OCI-LY1 (cell line): ENCODE measurements around the gene ERBB4.
"Not testable (repeated sequence)": the region's sequence is repeated elsewhere in the genome, so short reads cannot be mapped to it uniquely, and the experiment has no call there.

Source experiments
- H2AFZ ChIP-seq: fragments of 200-600 bp; sonication (generic), shearing (Covaris generic); 2 replicates; pipeline ENCODE4 v1.6.0; 2014; ENCODE audit warnings: antibody characterized with exemption, mild to moderate bottlenecking, low read length
- H3F3A ChIP-seq: fragments of 200-600 bp; sonication (generic), shearing (Covaris generic); 2 replicates; pipeline ENCODE4 v1.6.0; 2014; ENCODE audit warnings: mild to moderate bottlenecking, antibody characterized with exemption, low read length, moderate library complexity; ENCODE audit not compliant: insufficient read depth
- H3K27ac ChIP-seq: fragments of 200-600 bp; sonication (generic); 2 replicates; pipeline ENCODE4 v1.5.1; 2014; ENCODE audit warnings: low read length, mixed run types, mild to moderate bottlenecking, low read depth; ENCODE audit not compliant: poor library complexity, severe bottlenecking
- H3K27me3 ChIP-seq: fragments of 200-600 bp; sonication (generic); 2 replicates; pipeline ENCODE4 v1.6.0; 2014; ENCODE audit warnings: antibody characterized with exemption, mild to moderate bottlenecking, low read length, moderate library complexity; ENCODE audit not compliant: insufficient read depth
- H3K36me3 ChIP-seq: fragments of 200-600 bp; sonication (generic); 2 replicates; pipeline ENCODE4 v1.6.1; 2014; ENCODE audit warnings: mild to moderate bottlenecking, antibody characterized with exemption, low read length, moderate library complexity, mixed read lengths; ENCODE audit not compliant: insufficient read depth
- H3K4me1 ChIP-seq: fragments of 200-600 bp; sonication (generic); 2 replicates; pipeline ENCODE4 v1.5.1; 2014; ENCODE audit warnings: mild to moderate bottlenecking, low read length, moderate library complexity; ENCODE audit not compliant: insufficient read depth, severe bottlenecking
- H3K4me2 ChIP-seq: fragments of 200-600 bp; sonication (generic), shearing (Covaris generic); 2 replicates; pipeline ENCODE4 v1.6.1; 2014; ENCODE audit warnings: low read length
- H3K4me3 ChIP-seq: fragments of 200-600 bp; sonication (generic); 2 replicates; pipeline ENCODE4 v1.5.1; 2014; ENCODE audit warnings: low read length, low read depth, mild to moderate bottlenecking, mixed read lengths; ENCODE audit not compliant: poor library complexity, severe bottlenecking
- H3K79me2 ChIP-seq: fragments of 200-600 bp; shearing (Covaris generic); 2 replicates; pipeline ENCODE4 v1.6.1; 2016; ENCODE audit warnings: mixed run types, low read length, mixed read lengths; ENCODE audit not compliant: insufficient read depth
- H3K9ac ChIP-seq: fragments of 200-600 bp; sonication (generic), shearing (Covaris generic); 2 replicates; pipeline ENCODE4 v1.6.1; 2014; ENCODE audit warnings: mild to moderate bottlenecking, low read length, mixed read lengths
- H3K9me2 ChIP-seq: fragments of 200-600 bp; sonication (generic), shearing (Covaris generic); 2 replicates; pipeline ENCODE4 v1.6.1; 2014; ENCODE audit warnings: low read depth, mild to moderate bottlenecking, low read length, mixed read lengths
- H3K9me3 ChIP-seq: fragments of 200-600 bp; shearing (Covaris generic); 2 replicates; pipeline ENCODE4 v1.6.1; 2014; ENCODE audit warnings: low read length, mixed read lengths
- H4K20me1 ChIP-seq: fragments of 200-600 bp; sonication (generic), shearing (Covaris generic); 2 replicates; pipeline ENCODE4 v1.6.0; 2016; ENCODE audit warnings: mild to moderate bottlenecking, low read length; ENCODE audit not compliant: insufficient read depth
- EZH2 ChIP-seq: fragments of 200-600 bp; sonication (generic), shearing (Covaris generic); IDR thresholded peaks from 2 replicates; pipeline ENCODE4 v1.8.0; 2017; ENCODE audit warnings: borderline replicate concordance, mixed run types, mild to moderate bottlenecking, antibody characterized with exemption, low read length, moderate library complexity, mixed read lengths
- TF ChIP-seq, protein P1 (sequence below): fragments of 200-600 bp; sonication (generic), shearing (Covaris generic); IDR thresholded peaks from 2 replicates; pipeline ENCODE4 v1.5.1; 2017; ENCODE audit warnings: mild to moderate bottlenecking, antibody characterized with exemption, low read length, moderate library complexity, mixed read lengths

Gene ERBB4

DNA sequence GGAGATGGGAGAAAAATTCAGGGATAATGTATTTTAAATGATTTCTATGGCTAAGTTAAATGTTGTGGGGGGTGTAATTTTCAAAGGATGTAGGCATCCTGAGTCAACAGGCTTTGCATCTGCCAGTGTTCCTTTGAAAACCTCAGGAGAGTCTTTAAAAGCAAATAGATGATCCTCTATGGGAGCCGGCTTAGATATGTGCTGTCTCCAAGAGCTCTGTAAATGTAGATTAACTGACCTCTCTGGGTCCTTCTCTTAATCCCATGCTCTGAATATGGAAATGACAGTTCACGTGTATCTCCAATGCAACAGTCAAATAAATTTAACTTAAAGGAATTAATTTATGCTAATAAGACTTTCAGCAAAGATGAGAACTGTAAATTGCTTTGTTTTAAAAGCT is 292.7 kb downstream of the ERBB4 start:
- TF ChIP-seq EZH2 = no peak
- TF ChIP-seq, protein P1, sequence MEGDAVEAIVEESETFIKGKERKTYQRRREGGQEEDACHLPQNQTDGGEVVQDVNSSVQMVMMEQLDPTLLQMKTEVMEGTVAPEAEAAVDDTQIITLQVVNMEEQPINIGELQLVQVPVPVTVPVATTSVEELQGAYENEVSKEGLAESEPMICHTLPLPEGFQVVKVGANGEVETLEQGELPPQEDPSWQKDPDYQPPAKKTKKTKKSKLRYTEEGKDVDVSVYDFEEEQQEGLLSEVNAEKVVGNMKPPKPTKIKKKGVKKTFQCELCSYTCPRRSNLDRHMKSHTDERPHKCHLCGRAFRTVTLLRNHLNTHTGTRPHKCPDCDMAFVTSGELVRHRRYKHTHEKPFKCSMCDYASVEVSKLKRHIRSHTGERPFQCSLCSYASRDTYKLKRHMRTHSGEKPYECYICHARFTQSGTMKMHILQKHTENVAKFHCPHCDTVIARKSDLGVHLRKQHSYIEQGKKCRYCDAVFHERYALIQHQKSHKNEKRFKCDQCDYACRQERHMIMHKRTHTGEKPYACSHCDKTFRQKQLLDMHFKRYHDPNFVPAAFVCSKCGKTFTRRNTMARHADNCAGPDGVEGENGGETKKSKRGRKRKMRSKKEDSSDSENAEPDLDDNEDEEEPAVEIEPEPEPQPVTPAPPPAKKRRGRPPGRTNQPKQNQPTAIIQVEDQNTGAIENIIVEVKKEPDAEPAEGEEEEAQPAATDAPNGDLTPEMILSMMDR = no peak
- no peak overlapping the region for H2AFZ ChIP-seq

DNA sequence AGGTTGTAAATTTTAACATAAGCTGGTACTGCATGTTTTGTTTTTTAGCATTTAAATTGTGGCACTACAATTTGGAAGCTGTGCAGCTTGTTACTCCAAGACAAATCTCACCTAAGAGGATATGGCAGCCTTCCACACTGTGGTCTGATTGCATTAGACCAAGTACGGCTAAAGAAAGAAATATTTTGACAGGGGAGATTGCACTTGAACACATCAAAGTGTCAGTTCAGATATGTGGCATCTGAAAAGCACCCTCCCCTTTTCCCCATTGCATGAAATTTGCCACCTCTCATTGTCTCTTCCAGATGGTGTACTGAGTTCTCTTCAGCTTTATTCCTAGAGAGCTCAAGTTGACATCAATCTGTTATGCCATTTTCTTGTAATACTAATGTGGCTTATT is 295.9 kb downstream of the ERBB4 start:
- no peaks in the 10 kb centered on the region for H3K9me3 ChIP-seq
- H3K4me1 ChIP-seq = no peaks in the 10 kb centered on the region
- no peaks in the 10 kb centered on the region for H3K27me3 ChIP-seq
- no peaks in the 10 kb centered on the region for H3K36me3 ChIP-seq
- H4K20me1 ChIP-seq = no peaks in the 10 kb centered on the region
- H3K9ac ChIP-seq = no peak overlapping the region
- no peak overlapping the region for H3K4me3 ChIP-seq
- no peaks in the 10 kb centered on the region for H3K79me2 ChIP-seq
- no peak overlapping the region for H2AFZ ChIP-seq
- H3F3A ChIP-seq = no peaks in the 10 kb centered on the region
- no peak overlapping the region for H3K4me2 ChIP-seq
- no peak for TF ChIP-seq EZH2
- TF ChIP-seq, protein P1 = no peak
- H3K9me2 ChIP-seq = no peaks in the 10 kb centered on the region
- H3K27ac ChIP-seq = no peak overlapping the region

More for the DNA sequence above, 292.7 kb downstream of the ERBB4 start:
- H3K27ac ChIP-seq = no peak overlapping the region
- H3K4me3 ChIP-seq = no peak overlapping the region
- no peaks in the 10 kb centered on the region for H3K4me1 ChIP-seq
- H3K9ac ChIP-seq = no peak overlapping the region
- no peaks in the 10 kb centered on the region for H3K79me2 ChIP-seq
- no peaks in the 10 kb centered on the region for H3K9me2 ChIP-seq
- H3F3A ChIP-seq = no peaks in the 10 kb centered on the region
- H4K20me1 ChIP-seq = no peaks in the 10 kb centered on the region
- no peak overlapping the region for H3K4me2 ChIP-seq
- no peaks in the 10 kb centered on the region for H3K9me3 ChIP-seq
- no peaks in the 10 kb centered on the region for H3K27me3 ChIP-seq
- H3K36me3 ChIP-seq = no peaks in the 10 kb centered on the region

DNA sequence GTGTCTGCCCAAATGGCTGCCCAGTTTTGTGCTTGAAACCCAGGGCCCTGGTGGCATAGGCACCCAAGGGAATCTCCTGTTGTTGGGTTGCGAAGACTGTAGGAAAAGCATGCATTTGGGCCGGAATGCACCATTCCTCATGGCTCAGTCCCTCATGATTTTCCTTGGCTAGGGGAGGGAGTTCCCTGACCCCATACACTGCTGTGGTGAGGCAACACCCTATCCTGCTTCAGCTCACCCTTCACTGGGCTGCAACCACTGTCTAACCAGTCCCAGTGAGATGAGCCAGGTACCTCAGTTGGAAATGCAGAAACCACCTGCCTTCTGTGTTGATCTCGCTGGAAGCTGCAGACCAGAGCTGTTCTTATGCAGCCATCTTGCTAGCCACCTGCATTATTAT is 300.4 kb downstream of the ERBB4 start:
- H3K27ac ChIP-seq, H3F3A ChIP-seq, H3K27me3 ChIP-seq, H2AFZ ChIP-seq, H3K4me3 ChIP-seq, H3K9me2 ChIP-seq, H4K20me1 ChIP-seq, H3K79me2 ChIP-seq, H3K36me3 ChIP-seq, H3K9ac ChIP-seq, H3K4me1 ChIP-seq, H3K4me2 ChIP-seq, H3K9me3 ChIP-seq: not testable (repeated sequence)

DNA sequence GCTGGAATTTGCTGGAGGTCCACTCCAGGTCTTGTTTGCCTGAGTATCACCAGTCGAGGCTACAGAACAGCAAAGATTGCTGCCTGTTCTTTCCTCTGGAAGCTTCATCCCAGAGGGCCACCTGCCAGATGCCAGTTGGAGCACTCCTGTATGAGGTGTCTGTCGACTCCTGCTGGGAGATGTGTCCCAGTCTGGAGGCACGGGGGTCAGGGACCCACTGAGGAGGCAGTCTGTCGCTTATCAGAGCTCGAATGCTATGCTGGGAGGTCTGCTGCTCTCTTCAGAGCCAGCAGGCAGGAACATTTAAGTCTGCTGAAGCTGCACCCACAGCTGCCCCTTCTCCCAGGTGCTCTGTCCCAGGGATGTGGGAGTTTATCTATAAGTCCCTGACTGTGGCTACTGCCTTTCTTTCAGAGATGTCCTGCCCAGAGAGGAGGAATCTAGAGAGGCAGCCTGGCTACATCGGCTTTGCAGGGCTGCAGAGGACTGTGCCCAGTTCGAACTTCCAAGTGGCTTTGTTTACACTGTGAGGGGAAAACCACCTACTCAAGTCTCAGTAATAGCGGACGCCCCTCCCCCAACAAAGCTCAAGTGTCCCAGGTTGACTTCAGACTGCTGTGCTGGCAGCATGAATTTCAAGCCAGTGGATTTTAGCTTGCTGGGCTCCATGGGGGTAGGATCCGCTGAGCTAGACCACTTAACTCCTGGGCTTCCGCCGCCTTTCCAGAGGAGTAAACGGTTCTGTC is 301.1 kb downstream of the ERBB4 start:
- H3K4me1 ChIP-seq = no peaks in the 10 kb centered on the region
- no peaks in the 10 kb centered on the region for H3F3A ChIP-seq
- no peaks in the 10 kb centered on the region for H3K79me2 ChIP-seq
- H3K36me3 ChIP-seq = no peaks in the 10 kb centered on the region
- H4K20me1 ChIP-seq = no peaks in the 10 kb centered on the region
- H3K9me3 ChIP-seq = no peaks in the 10 kb centered on the region
- H3K9me2 ChIP-seq = no peaks in the 10 kb centered on the region
- H2AFZ ChIP-seq = no peak overlapping the region
- H3K4me3 ChIP-seq = no peak overlapping the region
- no peak overlapping the region for H3K9ac ChIP-seq
- no peak overlapping the region for H3K27ac ChIP-seq
- H3K27me3 ChIP-seq = no peaks in the 10 kb centered on the region
- no peak for TF ChIP-seq EZH2
- TF ChIP-seq, protein P1 = no peak
- no peak overlapping the region for H3K4me2 ChIP-seq
